ENCODE measurements around the gene KRTAP5-7.
"Not testable (repeated sequence)": the region's sequence is repeated elsewhere in the genome, so short reads cannot be mapped to it uniquely, and the experiment has no call there.

Gene KRTAP5-7

DNA sequence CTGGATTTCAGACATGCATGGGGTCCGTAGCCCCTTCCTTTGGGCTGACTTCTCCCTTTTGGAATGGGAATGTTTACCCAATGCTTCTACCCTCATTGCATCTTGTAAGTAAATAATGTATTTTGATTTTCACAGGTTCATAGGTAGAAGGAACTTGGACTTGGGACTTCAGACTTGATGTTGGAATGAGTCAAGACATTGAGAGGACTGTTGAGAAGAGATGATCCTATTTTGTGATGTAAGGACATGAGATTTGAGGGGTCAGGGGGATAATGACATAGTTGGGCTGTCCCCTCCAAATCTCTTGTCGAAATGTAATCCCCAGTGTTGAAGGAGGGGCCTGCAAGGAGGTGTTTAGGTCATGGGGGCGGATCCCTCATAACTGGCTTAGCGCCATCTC, 37.4 kb downstream of the KRTAP5-7 start:
- no peak for DNase-seq

DNA sequence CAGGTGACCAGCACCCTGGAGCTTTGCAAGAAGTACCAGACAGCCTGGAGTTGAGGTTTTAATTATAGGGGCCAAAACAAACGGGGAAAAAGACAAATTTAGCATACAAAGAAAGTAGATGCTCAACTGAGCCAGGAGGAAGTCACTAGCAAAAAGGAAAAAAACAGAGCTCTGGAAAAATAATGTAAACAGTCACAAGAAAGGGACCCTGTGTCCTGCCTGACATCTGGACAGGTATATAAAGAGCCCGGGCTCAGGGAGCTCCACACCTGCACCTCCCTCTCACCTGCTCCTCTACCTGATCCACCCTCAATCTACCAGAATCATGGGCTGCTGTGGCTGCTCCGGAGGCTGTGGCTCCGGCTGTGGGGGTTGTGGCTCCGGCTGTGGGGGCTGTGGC, 38.2 kb downstream of the KRTAP5-7 start, which contains the start of gene KRTAP5-10:
KRTAP5-10 (plus strand) TSS at position 301 of the 400 bp plus-strand sequence; CDS start at position 326, 25 bp downstream.
- DNase-seq = no peak

DNA sequence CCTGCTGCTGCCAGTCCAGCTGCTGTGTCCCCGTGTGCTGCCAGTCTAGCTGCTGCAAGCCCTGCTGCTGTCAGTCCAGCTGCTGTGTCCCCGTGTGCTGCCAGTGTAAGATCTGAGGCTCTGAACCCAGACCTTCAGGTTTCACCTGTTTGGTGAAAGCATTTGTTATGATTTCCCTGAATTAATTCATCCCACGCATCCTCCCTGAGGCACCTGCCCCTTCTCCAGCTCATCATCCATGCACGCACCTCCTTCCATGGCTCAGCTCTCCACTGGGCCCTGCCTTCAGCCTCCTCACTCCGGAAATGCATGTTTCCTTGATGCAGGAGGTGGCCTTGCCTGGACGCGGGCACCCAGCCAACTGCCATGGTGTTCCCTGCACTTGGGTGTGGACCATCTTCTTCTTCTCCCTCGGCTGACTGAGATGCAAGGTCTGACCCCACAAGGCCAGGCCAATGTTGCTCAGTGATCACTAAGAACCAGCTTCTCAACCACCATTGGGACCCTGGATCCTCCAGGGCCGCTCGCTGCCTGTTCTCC, 39.1 kb downstream of the KRTAP5-7 start:
- DNase-seq = no peak

DNA sequence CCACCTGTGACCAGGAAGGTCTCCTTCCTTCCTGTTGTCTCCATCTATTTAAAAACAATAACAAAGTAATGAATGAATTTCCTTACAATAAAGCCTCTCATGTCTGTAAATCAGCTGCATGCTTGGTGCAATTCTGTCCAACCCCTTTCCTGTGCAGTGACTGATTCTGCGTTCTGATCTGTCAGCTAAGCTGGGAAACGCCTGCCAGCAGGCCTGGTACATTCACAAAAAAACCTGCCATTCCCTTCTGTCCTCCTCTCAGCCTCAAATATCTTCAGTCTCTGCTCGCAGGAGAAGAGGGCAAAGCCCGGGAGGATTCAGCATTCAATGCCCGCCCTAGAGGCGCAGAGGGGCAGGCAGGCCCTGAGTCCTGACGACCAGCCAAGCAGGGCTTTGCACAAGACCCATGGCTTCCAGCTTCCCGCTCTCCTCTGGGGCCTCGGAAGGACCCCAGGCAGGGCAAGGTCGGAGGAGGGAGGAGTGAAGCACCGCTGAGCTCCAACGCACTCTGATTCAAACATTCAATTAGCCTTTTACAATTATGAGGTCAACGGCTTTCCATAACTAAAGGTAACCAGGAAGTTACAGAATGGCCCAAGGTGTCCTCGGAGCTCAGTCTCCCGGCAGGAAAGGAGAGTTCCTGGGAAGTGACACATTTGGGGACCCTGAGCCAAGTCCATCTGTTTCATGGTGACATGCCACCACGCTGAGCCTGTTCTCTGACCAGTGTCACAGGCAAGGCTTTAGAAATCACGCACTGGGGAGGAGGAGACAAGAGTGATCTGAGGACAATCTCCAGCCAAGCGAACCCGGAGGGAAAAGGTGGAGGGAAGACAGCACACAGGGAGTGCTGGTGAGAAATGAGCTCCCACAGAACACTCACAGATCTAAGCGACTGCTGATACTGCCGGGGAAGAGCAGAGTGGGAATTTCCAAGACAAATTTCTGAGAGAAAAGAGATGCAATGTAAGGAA, 39.8 kb downstream of the KRTAP5-7 start:
- DNase-seq = not testable (repeated sequence)

DNA sequence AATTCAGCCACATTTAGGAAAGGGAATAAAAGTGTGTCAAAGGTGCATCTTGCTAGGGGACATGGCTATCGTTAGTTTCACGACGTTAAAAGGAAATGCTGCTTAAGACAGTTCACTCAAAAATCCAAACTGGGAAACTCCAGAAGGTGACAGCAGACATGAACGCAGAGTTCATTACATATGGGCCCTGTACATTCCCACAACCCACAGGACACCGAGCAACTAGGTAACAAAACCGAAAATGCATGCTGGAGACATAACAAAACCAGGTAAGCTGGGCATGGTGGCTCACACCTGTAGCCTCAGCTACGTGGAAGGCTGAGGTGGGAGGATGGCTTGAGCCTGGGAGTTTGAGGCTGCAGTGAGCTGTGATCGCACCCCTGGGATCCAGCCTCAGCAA, 40.6 kb downstream of the KRTAP5-7 start:
- not testable (repeated sequence) for DNase-seq

DNA sequence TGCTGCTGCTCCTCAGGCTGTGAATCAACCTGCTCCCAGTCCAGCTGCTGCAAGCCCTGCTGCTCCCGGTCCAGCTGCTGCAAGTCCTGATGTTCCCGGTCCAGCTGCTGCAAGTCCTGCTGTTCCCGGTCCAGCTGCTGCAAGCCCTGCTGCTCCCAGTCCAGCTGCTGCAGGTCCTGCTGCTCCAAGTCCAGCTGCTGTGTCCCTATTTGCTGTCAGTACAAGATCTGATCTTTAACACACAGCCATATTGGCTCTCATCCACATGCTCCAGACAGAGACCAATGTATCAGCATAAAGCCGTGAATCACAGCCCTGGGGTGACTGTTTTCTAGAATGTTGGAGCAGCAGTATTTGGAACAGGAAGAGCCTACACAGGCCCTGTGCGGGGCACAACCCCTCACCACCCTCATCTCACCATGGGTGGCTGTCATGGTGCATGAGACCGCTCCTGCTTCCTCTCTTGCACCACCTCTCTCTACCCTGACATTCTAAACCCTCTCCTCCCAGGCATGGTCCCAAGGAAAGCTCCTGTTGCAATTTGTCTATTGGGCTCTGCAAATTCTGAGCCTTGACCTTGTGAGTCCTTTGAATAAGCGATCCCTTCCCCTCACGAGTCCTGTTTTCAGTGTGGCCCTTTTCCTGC, 41.8 kb downstream of the KRTAP5-7 start:
- DNase-seq = no peak

DNA sequence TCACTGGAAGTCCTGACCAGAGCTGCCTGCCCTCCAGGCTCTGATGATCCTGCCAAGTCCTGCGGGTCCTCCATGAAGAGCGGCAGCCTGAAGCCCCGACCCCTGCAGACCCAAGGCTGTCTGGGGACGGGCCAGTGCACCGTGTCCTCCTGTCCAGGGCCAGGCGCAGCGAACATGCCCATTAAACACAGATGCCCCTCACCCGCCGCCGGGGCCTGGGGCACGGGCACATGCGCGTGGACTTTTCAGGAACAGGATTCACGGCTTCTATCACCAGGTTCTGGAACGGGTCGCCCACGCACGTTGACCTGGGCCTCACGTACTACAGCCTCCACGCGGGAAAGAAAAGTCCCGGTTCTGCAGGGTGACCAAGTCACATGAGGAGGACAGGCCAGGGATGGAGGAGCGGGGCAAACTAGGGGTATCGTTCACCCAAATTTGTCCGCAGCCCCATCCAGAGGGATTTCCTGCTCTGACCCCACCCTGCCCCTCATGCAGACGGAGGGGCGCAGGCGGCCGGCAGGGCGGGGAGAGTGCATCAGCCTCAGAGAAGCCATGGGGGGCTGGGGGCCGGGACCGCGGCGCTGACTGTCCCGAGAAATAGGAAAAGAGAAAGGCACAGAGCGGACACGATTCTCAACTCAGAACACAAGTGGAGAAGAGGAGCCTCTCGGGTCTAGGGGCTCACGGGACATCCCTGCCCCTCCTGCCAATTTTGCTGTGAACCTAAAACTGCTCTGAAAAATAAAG, 44.2 kb downstream of the KRTAP5-7 start:
- not testable (repeated sequence) for DNase-seq

DNA sequence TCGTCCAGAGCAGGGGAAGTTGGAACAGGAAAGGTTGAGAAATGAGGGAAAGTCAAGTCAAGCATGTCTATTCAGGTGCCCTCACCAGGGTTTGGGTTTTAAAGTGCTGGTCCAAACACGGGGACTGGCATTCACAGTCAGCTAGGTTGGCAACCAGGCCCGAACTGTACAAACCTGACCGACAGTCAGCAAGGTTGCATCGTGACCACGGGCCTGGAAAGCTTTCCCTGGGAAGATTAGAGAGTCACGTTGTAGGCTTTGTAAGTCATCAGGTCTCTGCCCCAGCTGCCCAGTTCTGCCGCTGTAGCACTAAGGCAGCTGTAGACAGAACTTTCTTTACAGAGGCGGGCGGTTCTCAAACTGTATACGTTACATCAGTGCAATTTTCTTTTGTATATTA, 45.7 kb downstream of the KRTAP5-7 start:
- DNase-seq = no peak

DNA sequence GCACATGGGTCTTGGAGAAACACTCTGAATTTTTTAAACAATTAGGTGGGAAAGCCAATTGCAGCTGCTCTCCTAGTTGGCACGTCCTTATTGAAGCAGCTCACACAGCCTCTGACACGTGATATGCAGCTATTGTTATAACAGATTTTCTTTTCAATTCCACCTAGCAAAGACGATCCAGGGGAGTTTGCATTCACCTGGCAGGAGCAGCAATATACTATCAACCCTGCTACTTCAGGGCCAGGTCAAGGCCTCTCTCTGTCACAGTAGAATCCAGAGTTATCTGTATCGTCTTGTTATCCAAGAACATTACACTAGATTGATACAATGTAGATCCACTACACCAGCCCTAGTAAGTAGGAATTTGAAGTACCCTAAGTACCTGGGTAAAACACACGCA, 47.4 kb downstream of the KRTAP5-7 start:
- DNase-seq = no peak

DNA sequence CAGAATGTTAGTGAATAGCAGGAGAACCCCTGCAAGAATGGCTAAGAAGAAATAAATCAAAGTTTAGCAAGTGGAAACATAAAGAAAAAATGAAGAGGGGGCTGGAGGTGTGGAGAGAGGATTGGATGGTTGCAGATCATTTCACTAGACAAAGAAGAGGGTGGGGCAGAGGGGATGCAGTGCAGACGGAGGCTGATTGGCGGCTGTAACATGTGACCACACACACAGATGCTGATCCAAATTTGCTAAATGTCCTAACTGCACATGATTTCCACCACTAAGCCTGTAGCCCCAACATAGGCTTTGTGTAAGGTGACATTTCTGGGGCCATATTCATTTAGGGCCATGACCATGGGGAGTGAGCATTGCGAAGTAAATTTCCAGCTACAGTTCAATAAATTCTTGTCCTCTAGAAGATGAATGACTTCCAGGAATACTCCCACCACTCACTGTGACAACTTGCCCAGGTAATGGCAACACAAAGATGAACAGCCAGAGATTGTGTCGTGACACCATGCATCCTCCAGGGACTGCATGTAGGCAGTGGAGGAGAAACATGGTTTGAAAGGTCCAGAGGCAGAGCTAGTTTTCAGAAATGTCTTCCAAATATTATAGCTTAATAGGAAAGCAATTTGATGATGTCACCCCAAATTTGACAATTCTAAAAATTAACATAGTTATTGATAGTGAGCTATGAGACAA, 48.8 kb downstream of the KRTAP5-7 start:
- DNase-seq = no peak

DNA sequence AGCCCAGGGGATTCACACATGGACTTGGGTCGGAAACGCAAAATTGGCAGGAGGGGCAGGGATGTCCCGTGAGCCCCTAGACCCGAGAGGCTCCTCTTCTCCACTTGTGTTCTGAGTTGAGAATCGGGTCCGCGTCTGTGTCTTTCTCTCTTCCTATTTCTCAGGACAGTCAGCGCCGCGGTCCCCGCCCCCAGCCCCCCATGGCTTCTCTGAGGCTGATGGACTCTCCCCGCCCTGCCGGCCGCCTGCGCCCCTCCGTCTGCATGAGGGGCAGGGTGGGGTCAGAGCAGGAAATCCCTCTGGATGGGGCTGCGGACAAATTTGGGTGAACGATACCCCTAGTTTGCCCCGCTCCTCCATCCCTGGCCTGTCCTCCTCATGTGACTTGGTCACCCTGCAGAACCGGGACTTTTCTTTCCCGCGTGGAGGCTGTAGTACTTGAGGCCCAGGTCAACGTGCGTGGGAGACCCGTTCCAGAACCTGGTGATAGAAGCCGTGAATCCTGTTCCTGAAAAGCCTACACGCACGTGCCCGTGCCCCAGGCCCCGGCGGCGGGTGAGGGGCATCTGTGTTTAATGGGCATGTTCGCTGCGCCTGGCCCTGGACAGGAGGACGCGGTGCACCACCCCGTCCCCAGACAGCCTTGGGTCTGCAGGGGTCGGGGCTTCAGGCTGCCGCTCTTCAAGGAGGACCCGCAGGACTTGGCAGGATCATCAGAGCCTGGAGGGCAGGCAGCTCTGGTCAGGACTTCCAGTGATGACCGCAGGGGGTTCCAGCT, 49.8 kb downstream of the KRTAP5-7 start:
- not testable (repeated sequence) for DNase-seq

DNA sequence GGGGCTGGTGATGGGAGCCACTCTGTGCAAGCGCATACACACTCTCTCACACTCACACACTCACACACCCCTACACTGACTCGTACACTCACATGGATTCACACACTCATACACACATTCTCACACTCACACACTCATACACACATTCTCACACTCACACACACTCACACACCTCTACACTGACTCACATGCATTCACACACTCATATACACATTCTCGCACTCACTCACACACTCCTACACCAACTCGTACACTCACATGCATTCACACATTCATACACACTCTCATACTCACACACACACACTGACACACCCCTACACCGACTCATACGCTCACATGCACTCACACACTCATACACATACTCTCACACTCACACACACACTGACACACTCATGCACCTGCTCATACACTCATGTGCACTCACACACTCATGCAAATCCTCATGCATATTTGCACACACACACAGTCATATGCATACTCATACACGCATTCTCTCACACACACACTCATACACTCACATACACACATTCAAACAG, 50.5 kb downstream of the KRTAP5-7 start:
- DNase-seq = no peak

Data from hematopoietic multipotent progenitor cell treated with erythropoietin and hydrocortisone succinate and interleukin-3 and kit ligand, for 6 days (in vitro differentiated cells).